ENCODE data around the gene NDUFS4. TPM values are rescaled to one million over a fixed set of nuclear protein-coding genes. Genes with fewer than 3 reads are reported as not detected.
A peak's percentile ranks its signal among the peaks of the same experiment; 100 is the strongest.
"Not testable (repeated sequence)": the region's sequence is repeated elsewhere in the genome, so short reads cannot be mapped to it uniquely, and the experiment has no call there.

The NDUFS4 gene
- 64.3 and 80.2 TPM in 2 replicates for total RNA-seq

DNA sequence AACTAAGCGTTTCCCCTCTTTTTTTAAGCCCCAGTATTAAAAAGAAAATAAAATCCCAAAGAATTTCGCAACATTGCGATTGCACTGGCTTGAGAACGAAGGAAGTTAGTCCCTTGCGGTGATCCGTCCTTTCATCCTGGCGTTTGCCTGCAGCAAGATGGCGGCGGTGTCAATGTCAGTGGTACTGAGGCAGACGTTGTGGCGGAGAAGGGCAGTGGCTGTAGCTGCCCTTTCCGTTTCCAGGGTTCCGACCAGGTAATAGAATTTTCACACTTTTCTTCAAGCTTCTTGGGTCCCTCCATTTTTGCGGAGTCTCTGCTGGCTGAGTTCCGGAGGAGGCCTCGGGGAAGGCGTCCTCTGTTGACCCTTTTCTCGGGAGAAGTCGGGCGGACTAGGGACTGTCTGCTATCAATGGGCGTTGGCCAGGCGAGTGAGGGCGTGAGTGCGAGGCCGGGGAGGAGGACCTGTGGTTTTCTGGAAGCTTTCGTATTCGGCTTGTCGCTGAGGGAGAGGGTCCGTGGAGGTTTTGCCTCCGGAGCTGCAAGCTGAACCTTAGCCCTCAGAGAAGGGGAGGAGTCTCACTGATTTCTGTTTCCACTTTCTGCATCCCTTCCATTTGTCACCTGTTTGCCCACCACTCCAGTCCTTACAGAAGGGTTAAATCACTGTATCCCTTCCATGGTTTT is at the start of gene NDUFS4:
TSS of gene NDUFS4 (plus strand) at position 134 of the 686 bp plus-strand sequence. CDS start at position 158, 24 bp downstream.
- peak; percentile 93 for DNase-seq (ENCODE audit: low read depth)
- H3K4me3 ChIP-seq (ENCODE audit: low read depth, low read length), result peak within 1 kb of the TSS; percentile 73
- TF ChIP-seq, protein P1, sequence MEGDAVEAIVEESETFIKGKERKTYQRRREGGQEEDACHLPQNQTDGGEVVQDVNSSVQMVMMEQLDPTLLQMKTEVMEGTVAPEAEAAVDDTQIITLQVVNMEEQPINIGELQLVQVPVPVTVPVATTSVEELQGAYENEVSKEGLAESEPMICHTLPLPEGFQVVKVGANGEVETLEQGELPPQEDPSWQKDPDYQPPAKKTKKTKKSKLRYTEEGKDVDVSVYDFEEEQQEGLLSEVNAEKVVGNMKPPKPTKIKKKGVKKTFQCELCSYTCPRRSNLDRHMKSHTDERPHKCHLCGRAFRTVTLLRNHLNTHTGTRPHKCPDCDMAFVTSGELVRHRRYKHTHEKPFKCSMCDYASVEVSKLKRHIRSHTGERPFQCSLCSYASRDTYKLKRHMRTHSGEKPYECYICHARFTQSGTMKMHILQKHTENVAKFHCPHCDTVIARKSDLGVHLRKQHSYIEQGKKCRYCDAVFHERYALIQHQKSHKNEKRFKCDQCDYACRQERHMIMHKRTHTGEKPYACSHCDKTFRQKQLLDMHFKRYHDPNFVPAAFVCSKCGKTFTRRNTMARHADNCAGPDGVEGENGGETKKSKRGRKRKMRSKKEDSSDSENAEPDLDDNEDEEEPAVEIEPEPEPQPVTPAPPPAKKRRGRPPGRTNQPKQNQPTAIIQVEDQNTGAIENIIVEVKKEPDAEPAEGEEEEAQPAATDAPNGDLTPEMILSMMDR (IDR thresholded peaks at IDR 0.05; ENCODE audit: insufficient read depth, low read depth, low read length), result no peak

DNA sequence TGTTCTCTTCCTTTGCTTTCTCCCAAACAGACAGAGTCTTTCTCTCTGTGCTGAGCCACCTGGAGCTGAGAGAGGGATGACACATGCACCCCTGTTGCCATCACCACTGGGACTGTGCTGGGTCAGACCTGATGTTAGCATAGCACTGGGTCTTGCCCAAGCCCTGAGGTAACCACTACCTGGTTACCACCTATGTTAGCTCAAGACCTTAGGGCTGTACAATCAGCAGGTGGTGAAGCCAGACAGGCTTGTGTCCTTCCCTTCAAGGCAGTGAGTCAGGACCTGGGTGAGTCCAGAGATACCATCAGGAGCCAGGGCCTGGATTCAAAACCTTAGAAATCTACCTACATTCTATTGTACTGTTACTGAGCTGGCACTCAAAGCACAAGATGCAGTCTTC is 47.9 kb upstream of the NDUFS4 start:
- no peak for DNase-seq (ENCODE audit: low read depth)
- TF ChIP-seq, protein P1 (IDR thresholded peaks at IDR 0.05; ENCODE audit: insufficient read depth, low read depth, low read length), result no peak
- no peak overlapping the region for H3K4me3 ChIP-seq (ENCODE audit: low read depth, low read length)

DNA sequence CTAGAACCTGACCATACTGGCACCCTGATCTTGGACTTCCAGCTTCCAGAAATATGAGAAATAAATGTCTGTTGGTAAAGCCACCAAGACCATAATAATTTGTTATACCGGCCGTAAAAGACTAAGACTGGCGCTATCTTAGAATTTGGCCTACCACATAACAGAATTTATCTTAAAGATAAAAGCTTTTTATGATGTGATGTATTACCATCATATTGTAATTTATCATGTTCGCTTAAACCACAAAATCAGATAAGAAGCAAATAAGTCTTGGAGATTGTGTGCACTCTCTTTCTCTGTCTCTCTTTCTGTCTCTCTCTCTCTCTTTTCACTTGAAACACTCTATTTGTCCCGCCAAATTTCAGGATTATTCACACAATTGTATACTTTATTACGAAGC is 44.5 kb upstream of the NDUFS4 start:
- H3K4me3 ChIP-seq (ENCODE audit: low read depth, low read length), result no peak overlapping the region
- no peak for DNase-seq (ENCODE audit: low read depth)
- TF ChIP-seq, protein P1 (IDR thresholded peaks at IDR 0.05; ENCODE audit: insufficient read depth, low read depth, low read length), result no peak

DNA sequence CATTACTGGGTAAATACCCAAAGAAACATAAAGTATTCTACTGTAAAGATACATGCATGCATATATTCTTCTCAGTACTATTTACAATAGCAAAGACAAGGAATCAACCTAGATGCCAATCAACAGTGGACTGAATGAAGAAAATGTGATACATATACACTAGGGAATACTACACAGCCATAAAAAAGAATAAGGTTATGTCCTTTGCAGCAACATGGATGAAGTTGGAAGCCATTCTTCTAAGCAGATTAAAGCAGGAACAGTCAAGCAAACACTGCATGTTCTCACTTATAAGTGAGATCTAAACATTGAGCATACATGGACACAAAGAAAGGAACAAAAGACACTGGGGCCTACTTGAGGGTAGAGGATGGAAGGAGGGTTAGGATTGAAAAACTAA is 39.6 kb upstream of the NDUFS4 start:
- no peak overlapping the region for H3K4me3 ChIP-seq (ENCODE audit: low read depth, low read length)
- TF ChIP-seq, protein P1 (IDR thresholded peaks at IDR 0.05; ENCODE audit: insufficient read depth, low read depth, low read length), result no peak
- DNase-seq (ENCODE audit: low read depth), result no peak

DNA sequence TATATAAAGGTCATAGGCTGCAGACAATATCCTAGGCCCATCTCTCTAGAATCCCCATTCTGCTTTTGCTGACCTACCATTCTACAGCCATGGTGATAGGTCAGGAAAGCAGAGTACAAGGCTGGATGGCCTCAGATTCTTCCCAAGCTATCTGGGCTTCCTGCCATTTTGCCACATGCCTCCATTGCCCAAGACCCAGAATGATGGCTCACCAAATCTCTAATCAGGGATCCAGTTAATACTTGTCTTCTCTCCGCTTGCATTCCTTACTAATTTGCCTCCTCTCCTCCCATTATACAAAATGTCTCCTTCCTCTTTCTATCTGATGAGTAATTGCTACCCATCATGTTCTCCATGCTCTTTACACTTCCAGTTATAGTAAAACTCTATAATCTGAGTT is 22.7 kb upstream of the NDUFS4 start:
- TF ChIP-seq, protein P1 (IDR thresholded peaks at IDR 0.05; ENCODE audit: insufficient read depth, low read depth, low read length), result no peak
- DNase-seq (ENCODE audit: low read depth), result no peak

DNA sequence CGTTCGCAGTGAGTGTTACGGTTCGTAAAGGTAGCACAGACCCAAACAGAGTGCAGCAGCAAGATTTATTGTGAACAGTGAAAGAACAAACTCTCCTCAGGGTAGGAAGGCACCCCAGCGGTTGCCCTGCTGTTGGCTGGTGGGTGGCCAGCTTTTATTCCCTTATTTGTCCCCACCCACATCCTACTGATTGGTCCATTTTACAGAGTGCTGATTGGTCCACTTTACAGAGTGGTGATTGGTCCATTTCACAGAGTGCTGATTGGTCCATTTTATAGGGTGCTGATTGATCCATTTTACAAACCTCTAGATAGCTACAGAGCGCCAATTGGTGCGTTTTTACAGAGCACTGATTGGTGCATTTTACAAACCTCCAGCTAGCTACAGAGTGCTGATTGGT is 19.7 kb upstream of the NDUFS4 start:
- DNase-seq (ENCODE audit: low read depth); H3K4me3 ChIP-seq (ENCODE audit: low read depth, low read length): not testable (repeated sequence)

More for the DNA sequence above, 22.7 kb upstream of the NDUFS4 start:
- no peak overlapping the region for H3K4me3 ChIP-seq (ENCODE audit: low read depth, low read length)

DNA sequence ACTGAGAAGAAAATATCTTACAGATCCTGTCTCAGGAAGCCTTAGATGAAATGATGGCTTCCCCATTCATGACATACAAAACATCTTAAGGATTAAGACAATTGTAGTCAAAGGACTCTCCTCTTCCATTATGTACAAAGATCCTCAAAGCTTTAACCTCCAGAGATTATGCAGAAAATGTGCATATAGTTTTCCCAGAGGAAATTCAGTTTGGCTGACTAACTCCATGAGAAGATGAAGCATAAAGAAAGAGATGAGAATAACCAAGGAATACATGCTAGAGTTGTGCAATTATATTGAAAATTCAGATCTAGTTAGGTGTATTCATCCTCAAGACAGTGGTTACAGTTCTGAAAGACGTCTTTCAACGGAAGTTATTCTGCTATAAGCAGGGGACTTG is 18.6 kb upstream of the NDUFS4 start:
- DNase-seq (ENCODE audit: low read depth), result no peak
- H3K4me3 ChIP-seq (ENCODE audit: low read depth, low read length), result no peak overlapping the region
- TF ChIP-seq, protein P1 (IDR thresholded peaks at IDR 0.05; ENCODE audit: insufficient read depth, low read depth, low read length), result no peak
